Measurements from ENCODE around the gene A2ML1.

A2ML1 gene

DNA sequence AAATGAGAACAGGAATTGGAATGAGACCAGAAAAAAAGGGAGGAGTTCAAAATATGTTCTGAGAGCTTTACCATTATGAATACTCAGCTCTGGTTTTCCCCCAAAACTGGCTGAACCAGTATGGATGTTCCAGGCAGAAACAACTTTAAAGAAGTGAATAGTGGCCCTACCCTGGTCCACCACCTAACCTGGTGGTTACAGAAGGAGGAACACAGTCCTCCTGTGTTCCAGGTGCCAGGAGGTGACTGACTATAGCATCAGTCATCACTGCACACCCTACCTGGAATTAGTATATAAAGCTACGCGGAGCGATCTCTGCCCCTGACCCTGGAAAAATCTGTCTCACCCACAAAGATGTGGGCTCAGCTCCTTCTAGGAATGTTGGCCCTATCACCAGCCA, at the start of gene A2ML1:
Gene A2ML1, plus strand, starts transcription at position 324 of the 400 bp plus-strand sequence. Its CDS starts 31 bp downstream, at position 355.
- Histone ChIP-seq H3K4me3 (IDR thresholded peaks at IDR 0.05; ENCODE audit: insufficient read depth, low read depth, low read length) (no peak within 1 kb of the TSS), H3K36me3 (ENCODE audit: insufficient read depth) (no peaks in the 10 kb centered on the region), H3K79me2 (ENCODE audit: insufficient read depth, low read depth) (no peaks in the 10 kb centered on the region), H3K4me2 (no peak within 1 kb of the TSS), H3K27ac (no peak within 1 kb of the TSS), H4K20me1 (ENCODE audit: insufficient read depth) (no peaks in the 10 kb centered on the region), H3K27me3 (ENCODE audit: insufficient read depth, low read depth) (no peaks in the 10 kb centered on the region), H3K9ac (no peak within 1 kb of the TSS), H3K4me1 (ENCODE audit: low read depth, poor library complexity, severe bottlenecking) (no peaks in the 10 kb centered on the region), H2AFZ (ENCODE audit: low read depth) (no peak within 1 kb of the TSS)
- TF ChIP-seq, protein P1, sequence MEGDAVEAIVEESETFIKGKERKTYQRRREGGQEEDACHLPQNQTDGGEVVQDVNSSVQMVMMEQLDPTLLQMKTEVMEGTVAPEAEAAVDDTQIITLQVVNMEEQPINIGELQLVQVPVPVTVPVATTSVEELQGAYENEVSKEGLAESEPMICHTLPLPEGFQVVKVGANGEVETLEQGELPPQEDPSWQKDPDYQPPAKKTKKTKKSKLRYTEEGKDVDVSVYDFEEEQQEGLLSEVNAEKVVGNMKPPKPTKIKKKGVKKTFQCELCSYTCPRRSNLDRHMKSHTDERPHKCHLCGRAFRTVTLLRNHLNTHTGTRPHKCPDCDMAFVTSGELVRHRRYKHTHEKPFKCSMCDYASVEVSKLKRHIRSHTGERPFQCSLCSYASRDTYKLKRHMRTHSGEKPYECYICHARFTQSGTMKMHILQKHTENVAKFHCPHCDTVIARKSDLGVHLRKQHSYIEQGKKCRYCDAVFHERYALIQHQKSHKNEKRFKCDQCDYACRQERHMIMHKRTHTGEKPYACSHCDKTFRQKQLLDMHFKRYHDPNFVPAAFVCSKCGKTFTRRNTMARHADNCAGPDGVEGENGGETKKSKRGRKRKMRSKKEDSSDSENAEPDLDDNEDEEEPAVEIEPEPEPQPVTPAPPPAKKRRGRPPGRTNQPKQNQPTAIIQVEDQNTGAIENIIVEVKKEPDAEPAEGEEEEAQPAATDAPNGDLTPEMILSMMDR (conservative IDR thresholded peaks at IDR 0.05; ENCODE audit: low read depth, low read length) = no peak

DNA sequence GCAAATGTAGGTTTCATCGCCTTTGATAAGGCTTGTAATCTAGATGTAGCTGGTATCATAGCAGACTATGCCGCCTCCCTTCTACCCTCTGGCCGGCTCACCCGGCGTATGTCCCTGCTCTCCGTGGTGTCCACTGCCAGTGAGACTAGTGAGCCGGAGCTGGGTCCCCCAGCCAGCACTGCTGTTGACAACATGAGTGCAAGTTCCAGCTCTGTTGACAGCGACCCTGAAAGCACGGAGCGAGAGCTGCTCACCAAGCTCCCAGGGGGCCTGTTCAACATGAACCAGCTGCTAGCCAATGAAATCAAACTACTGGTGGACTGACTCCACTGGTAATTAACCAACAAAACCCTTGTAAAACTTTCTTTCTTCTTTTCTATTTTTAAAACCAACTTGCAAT, 49.0 kb upstream of the A2ML1 start:
- H3K27ac ChIP-seq = no peak overlapping the region
- no peaks in the 10 kb centered on the region for H4K20me1 ChIP-seq (ENCODE audit: insufficient read depth)
- no peak overlapping the region for H3K4me2 ChIP-seq
- no peaks in the 10 kb centered on the region for H3K79me2 ChIP-seq (ENCODE audit: insufficient read depth, low read depth)
- H3K36me3 ChIP-seq (ENCODE audit: insufficient read depth) = no peaks in the 10 kb centered on the region
- no peaks in the 10 kb centered on the region for H3K4me1 ChIP-seq (ENCODE audit: low read depth, poor library complexity, severe bottlenecking)
- H3K4me3 ChIP-seq (IDR thresholded peaks at IDR 0.05; ENCODE audit: insufficient read depth, low read depth, low read length) = no peak overlapping the region
- H3K27me3 ChIP-seq (ENCODE audit: insufficient read depth, low read depth) = no peaks in the 10 kb centered on the region
- TF ChIP-seq, protein P1 (conservative IDR thresholded peaks at IDR 0.05; ENCODE audit: low read depth, low read length) = no peak
- no peak overlapping the region for H3K9ac ChIP-seq
- H2AFZ ChIP-seq (ENCODE audit: low read depth) = no peak overlapping the region

DNA sequence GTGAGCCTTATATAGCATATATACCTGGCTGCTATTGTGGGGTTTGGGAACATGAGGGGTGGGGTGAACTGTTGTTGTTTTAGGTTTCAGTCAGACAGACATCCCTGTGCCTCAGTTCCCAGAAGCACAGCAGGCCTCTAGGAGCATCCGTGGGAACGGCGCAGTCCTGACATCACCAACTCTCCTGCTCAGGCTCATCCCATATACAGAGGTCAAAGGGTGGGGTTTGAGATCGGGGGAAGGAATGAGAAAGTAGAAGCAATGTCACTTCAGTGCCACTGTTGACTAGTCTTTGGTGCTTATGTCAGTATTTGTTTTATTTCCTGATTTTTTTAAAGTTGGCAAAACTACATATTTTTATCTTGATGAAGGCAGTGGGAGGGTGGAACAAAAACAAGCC, 43.1 kb upstream of the A2ML1 start:
- Histone ChIP-seq H3K79me2 (ENCODE audit: insufficient read depth, low read depth) (no peaks in the 10 kb centered on the region), H2AFZ (ENCODE audit: low read depth) (no peak overlapping the region)
- TF ChIP-seq, protein P1 (conservative IDR thresholded peaks at IDR 0.05; ENCODE audit: low read depth, low read length) = no peak

DNA sequence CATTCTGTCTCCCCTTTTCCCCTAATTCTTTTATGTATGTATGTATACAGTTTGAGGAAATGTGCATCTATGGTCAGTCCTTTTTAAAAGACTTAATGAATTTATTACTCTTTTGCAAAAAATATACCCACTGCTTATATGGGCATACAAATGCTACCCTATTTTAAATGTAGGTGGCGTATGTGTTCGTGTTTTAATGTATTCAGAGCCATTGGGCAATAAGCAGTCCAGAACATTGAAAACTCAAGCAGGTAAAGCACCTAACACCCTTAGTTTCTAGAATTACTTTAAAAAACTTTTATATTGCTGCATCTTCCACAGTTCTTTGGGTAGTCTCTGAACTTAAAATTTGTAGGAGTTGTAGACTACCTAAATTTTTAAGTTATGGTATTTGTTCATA, 42.6 kb upstream of the A2ML1 start:
- Histone ChIP-seq H4K20me1 (ENCODE audit: insufficient read depth) (no peaks in the 10 kb centered on the region), H3K4me3 (IDR thresholded peaks at IDR 0.05; ENCODE audit: insufficient read depth, low read depth, low read length) (no peak overlapping the region), H3K27me3 (ENCODE audit: insufficient read depth, low read depth) (no peaks in the 10 kb centered on the region), H3K9ac (no peak overlapping the region), H3K27ac (no peak overlapping the region), H3K4me1 (ENCODE audit: low read depth, poor library complexity, severe bottlenecking) (no peaks in the 10 kb centered on the region), H2AFZ (ENCODE audit: low read depth) (no peak overlapping the region), H3K79me2 (ENCODE audit: insufficient read depth, low read depth) (no peaks in the 10 kb centered on the region), H3K36me3 (ENCODE audit: insufficient read depth) (no peaks in the 10 kb centered on the region), H3K4me2 (no peak overlapping the region)
- TF ChIP-seq, protein P1 (conservative IDR thresholded peaks at IDR 0.05; ENCODE audit: low read depth, low read length) = no peak

More for the DNA sequence above, 43.1 kb upstream of the A2ML1 start:
- Histone ChIP-seq H3K27me3 (ENCODE audit: insufficient read depth, low read depth) (no peaks in the 10 kb centered on the region), H3K9ac (no peak overlapping the region), H3K27ac (no peak overlapping the region), H3K36me3 (ENCODE audit: insufficient read depth) (no peaks in the 10 kb centered on the region), H3K4me2 (no peak overlapping the region), H3K4me3 (IDR thresholded peaks at IDR 0.05; ENCODE audit: insufficient read depth, low read depth, low read length) (no peak overlapping the region), H3K4me1 (ENCODE audit: low read depth, poor library complexity, severe bottlenecking) (no peaks in the 10 kb centered on the region), H4K20me1 (ENCODE audit: insufficient read depth) (no peaks in the 10 kb centered on the region)

Data from KMS-11 (cell line).